PC-3 (cell line): ENCODE results near the gene DNAH3. TPM values are rescaled to one million over a fixed set of nuclear protein-coding genes. Genes with fewer than 3 reads are reported as not detected.

Experiments used
- ATAC-seq: fragments of 200-7000 bp; cut with Tn5 transposase; 2 replicates; pipeline ENCODE4 v1.9.1; 2020; ENCODE audit warnings: mild to moderate bottlenecking, moderate library complexity
- BruUV-seq: library from RNA; stranded (reverse); fragments of 400-500 nt; replicated peaks from 2 replicates; lab custom pipeline; 2021; lab: Mats Ljungman, UMichigan
- CTCF ChIA-PET: fragments of 300-600 bp; sonication (Branson Sonifier 250); formaldehyde crosslinking; loops from one replicate; lab custom pipeline; 2022; ENCODE audit warnings: antibody characterized with exemption; lab: Charles Lee
- POLR2A ChIA-PET: fragments of 300-600 bp; sonication (Branson Sonifier 250); formaldehyde crosslinking; loops from one replicate; lab custom pipeline; 2022; ENCODE audit warnings: antibody characterized with exemption; ENCODE audit not compliant: unreplicated experiment; lab: Charles Lee
- DNase-seq: peaks from one replicate; pipeline ENCODE4 v3.0.0-alpha.2; 2015
- H2AFZ ChIP-seq: fragments of 300-600 bp; sonication (generic); 2 replicates; pipeline ENCODE4 v1.6.0; 2016; ENCODE audit warnings: antibody characterized with exemption, low read length
- H3F3A ChIP-seq: fragments of 300-600 bp; sonication (generic); one replicate; pipeline ENCODE4 v1.6.0; 2017; ENCODE audit warnings: antibody characterized with exemption, low read length, control low read depth, mild to moderate bottlenecking; ENCODE audit not compliant: unreplicated experiment
- H3K27ac ChIP-seq: fragments of 300-600 bp; sonication (generic); 2 replicates; pipeline ENCODE4 v1.5.1; 2016; ENCODE audit warnings: mild to moderate bottlenecking, low read length
- H3K27me3 ChIP-seq: fragments of 300-600 bp; sonication (generic); 2 replicates; pipeline ENCODE4 v1.6.1; 2016; ENCODE audit warnings: low read length, mixed read lengths
- H3K36me3 ChIP-seq: fragments of 300-600 bp; sonication (generic); 2 replicates; pipeline ENCODE4 v1.6.1; 2016; ENCODE audit warnings: low read depth, mixed run types, low read length, mixed read lengths
- H3K4me1 ChIP-seq: fragments of 300-600 bp; sonication (generic); 2 replicates; pipeline ENCODE4 v1.5.1; 2016; ENCODE audit warnings: low read length; ENCODE audit not compliant: insufficient read depth
- H3K4me2 ChIP-seq: fragments of 300-600 bp; sonication (generic); 2 replicates; pipeline ENCODE4 v1.6.0; 2016; ENCODE audit warnings: low read length
- H3K4me3 ChIP-seq: fragments of 300-600 bp; sonication (generic); 2 replicates; pipeline ENCODE4 v1.5.1; 2016; ENCODE audit warnings: mild to moderate bottlenecking, low read length, mixed read lengths
- H3K79me2 ChIP-seq: fragments of 300-600 bp; sonication (generic); 2 replicates; pipeline ENCODE4 v1.6.1; 2017; ENCODE audit warnings: low read length, mixed read lengths
- H3K9ac ChIP-seq: fragments of 300-600 bp; sonication (generic); 2 replicates; pipeline ENCODE4 v1.6.0; 2016; ENCODE audit warnings: mild to moderate bottlenecking, low read length
- H3K9me2 ChIP-seq: fragments of 300-600 bp; sonication (generic); replicated peaks from 2 replicates; pipeline ENCODE4 v1.6.1; 2016; ENCODE audit warnings: mixed run types, low read length, mixed read lengths
- H3K9me3 ChIP-seq: fragments of 300-600 bp; sonication (generic); 2 replicates; pipeline ENCODE4 v1.6.1; 2016; ENCODE audit warnings: low read length, mixed read lengths
- H4K20me1 ChIP-seq: fragments of 300-600 bp; sonication (generic); 2 replicates; pipeline ENCODE4 v1.6.1; 2016; ENCODE audit warnings: low read length, mixed read lengths
- CTCF ChIP-seq: fragments of 300-600 bp; sonication (generic); conservative IDR thresholded peaks from 2 replicates; pipeline ENCODE4 v1.5.1; 2017; ENCODE audit warnings: antibody characterized with exemption, low read depth, mild to moderate bottlenecking, low read length
- EZH2 ChIP-seq: fragments of 300-600 bp; sonication (generic); IDR thresholded peaks from one replicate; pipeline ENCODE4 v1.6.1; 2017; ENCODE audit warnings: antibody characterized with exemption, mild to moderate bottlenecking, low read length; ENCODE audit not compliant: unreplicated experiment
- EZH2phosphoT487 ChIP-seq: fragments of 300-600 bp; sonication (generic); IDR thresholded peaks from 2 replicates; pipeline ENCODE4 v1.6.1; 2018; ENCODE audit warnings: mild to moderate bottlenecking, antibody characterized with exemption, low read length, borderline replicate concordance
- intact Hi-C: fragments of 100-400 bp; cut with micrococcal nuclease; formaldehyde crosslinking; loops from 2 replicates; pipeline ENCODE4 v1.9.0; 2023
- total RNA-seq: library from RNA; depleted of rRNA; stranded (reverse); fragments of >200 nt; gene quantifications from 2 replicates; pipeline ENCODE4 v1.2.3, GENCODE V29; 2014

DNAH3 gene
- total RNA-seq, 1 experiment from 2014 or later = 0.11 TPM

GRCh38 chr16:20916289-20916688 lies 234.4 kb downstream of the DNAH3 start:
- Histone ChIP-seq H3K27me3 (no peaks in the 10 kb centered on the region), H3K4me2 (no peak overlapping the region), H3K27ac (no peak overlapping the region), H2AFZ (no peak overlapping the region), H3K4me3 (no peak overlapping the region), H3K9ac (no peak overlapping the region), H3K36me3 (no peaks in the 10 kb centered on the region), H3K9me2 (no peaks in the 10 kb centered on the region), H4K20me1 (no peaks in the 10 kb centered on the region), H3K4me1 (peaks cover 26% of the 10 kb centered on the region), H3F3A (peaks cover 2% of the 10 kb centered on the region), H3K79me2 (peaks cover 5% of the 10 kb centered on the region; the same call in 1 of the 2 replicates), H3K9me3 (no peaks in the 10 kb centered on the region)
- ChIA-PET CTCF (no interaction called here), POLR2A (no interaction called here)
- TF ChIP-seq CTCF = no peak
- TF ChIP-seq EZH2 = no peak
- no peak for TF ChIP-seq EZH2phosphoT487
- BruUV-seq = no TSS peak
- intact Hi-C loops = no loop called here
- DNase-seq = no peak
- no peak for ATAC-seq

DNA sequence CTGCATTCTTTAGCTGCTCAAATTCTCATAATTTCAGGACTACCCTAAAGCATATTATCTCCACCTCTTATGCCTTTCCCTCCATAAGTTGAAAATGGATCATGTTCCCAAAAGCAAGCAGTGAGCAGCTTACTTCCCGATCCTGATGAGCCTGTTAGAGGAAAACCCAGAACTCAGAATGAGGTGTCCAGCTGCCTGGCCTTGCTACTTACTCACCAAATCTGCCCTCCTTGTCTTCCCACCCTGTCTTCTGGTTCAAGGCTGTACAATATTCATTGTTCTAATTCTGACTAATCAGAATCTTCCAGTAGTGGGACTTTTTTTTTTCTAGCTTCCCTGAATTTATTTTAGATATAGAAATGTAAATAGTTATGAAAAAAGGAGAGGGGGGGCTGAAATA lies 239.3 kb downstream of the DNAH3 start:
- H3K27me3 ChIP-seq = no peaks in the 10 kb centered on the region
- H3K4me2 ChIP-seq = peak overlapping the region; percentile 69
- peak overlapping the region; percentile 18; the same call in 1 of the 2 replicates for H3K4me3 ChIP-seq
- no peaks in the 10 kb centered on the region for H3K36me3 ChIP-seq
- CTCF ChIA-PET = interaction anchor here (0.6 to 1.1 kb wide), 2 partner anchors 10 to 27 kb away, joined by 3 to 4 read pairs; no protein-coding TSS in a partner anchor
- POLR2A ChIA-PET = interaction anchor here (0.6 to 0.9 kb wide), 2 partner anchors 11 to 61 kb away, joined by 4 to 6 read pairs; partner anchors contain the start of genes DCUN1D3 and LYRM1
- intact Hi-C loops = loop anchor here (1.0 to 2.0 kb wide), 2 partner anchors 10 to 61 kb away; no protein-coding TSS in a partner anchor
- TF ChIP-seq CTCF (no peak), EZH2 (no peak), EZH2phosphoT487 (no peak)
- no peaks in the 10 kb centered on the region for H3K9me2 ChIP-seq
- peaks cover 6% of the 10 kb centered on the region for H3F3A ChIP-seq
- peak; percentile 17 for ATAC-seq
- H3K9ac ChIP-seq = peak overlapping the region; percentile 83
- no peaks in the 10 kb centered on the region for H3K9me3 ChIP-seq
- TSS peak; percentile 34 for BruUV-seq
- peaks cover 68% of the 10 kb centered on the region for H3K4me1 ChIP-seq
- peaks cover 22% of the 10 kb centered on the region for H3K79me2 ChIP-seq
- no peak overlapping the region for H2AFZ ChIP-seq
- H3K27ac ChIP-seq = peak overlapping the region; percentile 99
- DNase-seq = peak; percentile 69
- no peaks in the 10 kb centered on the region for H4K20me1 ChIP-seq

DNA sequence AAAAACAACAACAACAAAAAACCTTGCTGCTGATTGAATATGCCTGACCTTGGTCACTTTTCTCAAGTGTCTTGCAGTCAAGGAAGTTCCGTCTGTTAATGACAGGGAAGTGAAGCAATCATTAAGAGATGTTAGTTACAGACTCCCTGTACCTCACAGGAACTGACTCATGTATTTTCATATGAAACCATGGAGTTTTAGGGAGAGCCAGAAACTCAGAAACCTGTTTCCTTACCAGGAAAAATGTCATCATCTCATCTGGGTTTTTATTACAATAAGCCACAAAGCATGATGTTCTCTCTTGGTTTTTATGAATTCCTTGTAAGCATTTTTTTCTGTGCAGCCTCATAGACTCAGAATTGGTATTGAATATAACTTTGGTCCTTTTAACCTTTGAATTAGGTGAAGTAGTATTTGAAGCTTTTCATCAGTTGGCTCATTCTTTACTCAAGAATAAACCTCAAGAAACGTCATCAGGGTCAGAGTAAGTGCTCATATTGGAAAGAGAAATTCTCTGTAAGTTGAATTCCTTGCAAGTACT lies 239.8 kb downstream of the DNAH3 start:
- Histone ChIP-seq H3K4me2 (peak overlapping the region; percentile 69), H3F3A (peaks cover 6% of the 10 kb centered on the region), H3K27ac (peak overlapping the region; percentile 99), H3K9me2 (no peaks in the 10 kb centered on the region), H4K20me1 (no peaks in the 10 kb centered on the region), H3K4me3 (peak overlapping the region; percentile 18; the same call in 1 of the 2 replicates), H3K9me3 (no peaks in the 10 kb centered on the region), H2AFZ (no peak overlapping the region), H3K36me3 (no peaks in the 10 kb centered on the region), H3K4me1 (peaks cover 73% of the 10 kb centered on the region), H3K27me3 (no peaks in the 10 kb centered on the region), H3K9ac (peak overlapping the region; percentile 83), H3K79me2 (peaks cover 22% of the 10 kb centered on the region)
- DNase-seq (peak; percentile 91), ATAC-seq (peak; percentile 70)
- CTCF ChIA-PET = interaction anchor here (1.1 kb wide), 1 partner anchor 27 kb away, joined by 4 read pairs; no protein-coding TSS in a partner anchor
- TF ChIP-seq EZH2phosphoT487 (no peak), CTCF (no peak), EZH2 (no peak)
- TSS peak; percentile 59 for BruUV-seq
- intact Hi-C loops = loop anchor here (1.0 to 2.0 kb wide), 2 partner anchors 10 to 60 kb away; no protein-coding TSS in a partner anchor
- POLR2A ChIA-PET = interaction anchor here (0.6 kb wide), 1 partner anchor 61 kb away, joined by 6 read pairs; no protein-coding TSS in a partner anchor
